A549 (cell line): Measurements from ENCODE around the gene PWP1.

Experiments used
- BHLHE40 ChIP-seq: IDR thresholded peaks from 2 replicates; pipeline ENCODE4 v1.6.1; 2012; ENCODE audit warnings: low read depth, low read length, inconsistent platforms
- CTCF ChIP-seq: fragments of >200 bp; sonication (Bioruptor Twin); formaldehyde crosslinking; IDR thresholded peaks from 3 replicates; pipeline ENCODE4 v1.5.1; 2016
- EP300 ChIP-seq, 2 experiments: fragments of >200 bp; sonication (Bioruptor Twin); formaldehyde crosslinking; IDR thresholded peaks; 2 replicates in 1 of 2; 3 replicates in 1 of 2; pipeline ENCODE4 v1.6.1; 2016 to 2017
- FOSB ChIP-seq: fragments of 250-450 bp; sonication (Bioruptor Pico); IDR thresholded peaks from 2 replicates; pipeline ENCODE4 v1.5.0; 2020; ENCODE audit warnings: mild to moderate bottlenecking, moderate library complexity
- KDM1A ChIP-seq: fragments of 200-600 bp; sonication (generic); IDR thresholded peaks from 2 replicates; pipeline ENCODE4 v1.6.1; 2016; ENCODE audit warnings: low read depth, mild to moderate bottlenecking
- MAX ChIP-seq: IDR thresholded peaks from 2 replicates; pipeline ENCODE4 v1.6.1; 2012
- MYC ChIP-seq: IDR thresholded peaks from 2 replicates; pipeline ENCODE4 v1.6.1; 2012; ENCODE audit warnings: mild to moderate bottlenecking, inconsistent platforms, low read length, improper control_type of control experiment, borderline replicate concordance
- POLR2A ChIP-seq: IDR thresholded peaks from 2 replicates; pipeline ENCODE4 v1.6.1; 2012; ENCODE audit warnings: mild to moderate bottlenecking, low read length
- RAD21 ChIP-seq, 2 experiments: fragments of >200 bp in 1 of 2; sonication (Bioruptor Twin) in 1 of 2; formaldehyde crosslinking in 1 of 2; IDR thresholded peaks in 1 of 2; conservative IDR thresholded peaks in 1 of 2; 2 replicates in 1 of 2; 3 replicates in 1 of 2; pipeline ENCODE4 v1.6.1; 2012 to 2018; ENCODE audit warnings: inconsistent platforms in 1 of 2
- RARB ChIP-seq: fragments of 250-450 bp; sonication (Bioruptor Pico); IDR thresholded peaks from 2 replicates; pipeline ENCODE4 v1.8.0; 2021; ENCODE audit warnings: mild to moderate bottlenecking, moderate library complexity
- TF ChIP-seq, protein P1 (sequence below): fragments of 450-650 bp; IDR thresholded peaks from 2 replicates; pipeline ENCODE4 v1.6.1; 2014; ENCODE audit warnings: antibody characterized with exemption

- TF ChIP-seq CTCF (no peak), MAX (no peak), KDM1A (no peak), RAD21 (conservative IDR thresholded peaks at IDR 0.05 in 1 of 2, IDR thresholded peaks at IDR 0.05 in 1 of 2) (no peak), EP300 (IDR thresholded peaks at IDR 0.05) (no peak), BHLHE40 (no peak), POLR2A (no peak), MYC (no peak), FOSB (CRISPR knock-in tag) (no peak), RARB (no peak)
- TF ChIP-seq, protein P1, sequence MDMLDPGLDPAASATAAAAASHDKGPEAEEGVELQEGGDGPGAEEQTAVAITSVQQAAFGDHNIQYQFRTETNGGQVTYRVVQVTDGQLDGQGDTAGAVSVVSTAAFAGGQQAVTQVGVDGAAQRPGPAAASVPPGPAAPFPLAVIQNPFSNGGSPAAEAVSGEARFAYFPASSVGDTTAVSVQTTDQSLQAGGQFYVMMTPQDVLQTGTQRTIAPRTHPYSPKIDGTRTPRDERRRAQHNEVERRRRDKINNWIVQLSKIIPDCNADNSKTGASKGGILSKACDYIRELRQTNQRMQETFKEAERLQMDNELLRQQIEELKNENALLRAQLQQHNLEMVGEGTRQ: no peak
Measured at GRCh38 chr12:107651571-107652449, 33.8 kb upstream of the PWP1 start.
